ENCODE data around the gene CDCA3. TPM values are rescaled to one million over a fixed set of nuclear protein-coding genes. Genes with fewer than 3 reads are reported as not detected.

The CDCA3 gene
- total RNA-seq, 1 donor from 2014 or later: 5.2 TPM

- DNase-seq: no peak
- Mint-ChIP-seq H3K36me3 (ENCODE audit: unreplicated experiment) (peaks cover 10% of the 10 kb centered on the region), H3K9me3 (ENCODE audit: unreplicated experiment) (peaks cover 7% of the 10 kb centered on the region), H3K27ac (ENCODE audit: unreplicated experiment) (peak overlapping the region; percentile 96), H3K4me3 (ENCODE audit: unreplicated experiment) (peak overlapping the region; percentile 79), H3K4me1 (ENCODE audit: low read depth, unreplicated experiment) (peaks cover 23% of the 10 kb centered on the region), H3K27me3 (ENCODE audit: unreplicated experiment) (peaks cover 14% of the 10 kb centered on the region)
- no peak for TF ChIP-seq CTCF (IDR thresholded peaks at IDR 0.05; ENCODE audit: partially characterized antibody, unreplicated experiment)
Observed at GRCh38 chr12:6840330-6840729, 10.8 kb downstream of the CDCA3 start.

GRCh38 chr12:6839482-6840201 lies 11.4 kb downstream of the CDCA3 start:
- Mint-ChIP-seq H3K9me3 (ENCODE audit: unreplicated experiment) (peaks cover 12% of the 10 kb centered on the region), H3K27me3 (ENCODE audit: unreplicated experiment) (peaks cover 10% of the 10 kb centered on the region), H3K27ac (ENCODE audit: unreplicated experiment) (peak overlapping the region; percentile 96), H3K4me1 (ENCODE audit: low read depth, unreplicated experiment) (peaks cover 23% of the 10 kb centered on the region), H3K4me3 (ENCODE audit: unreplicated experiment) (peak overlapping the region; percentile 79), H3K36me3 (ENCODE audit: unreplicated experiment) (peaks cover 10% of the 10 kb centered on the region)
- TF ChIP-seq CTCF (IDR thresholded peaks at IDR 0.05; ENCODE audit: partially characterized antibody, unreplicated experiment): no peak
- peak; percentile 87 for DNase-seq

- Mint-ChIP-seq H3K9me3 (ENCODE audit: unreplicated experiment) (peaks cover 12% of the 10 kb centered on the region), H3K4me1 (ENCODE audit: low read depth, unreplicated experiment) (peaks cover 23% of the 10 kb centered on the region), H3K27me3 (ENCODE audit: unreplicated experiment) (peaks cover 9% of the 10 kb centered on the region), H3K36me3 (ENCODE audit: unreplicated experiment) (peaks cover 16% of the 10 kb centered on the region), H3K4me3 (ENCODE audit: unreplicated experiment) (peak overlapping the region; percentile 67), H3K27ac (ENCODE audit: unreplicated experiment) (peak overlapping the region; percentile 91)
- no peak for DNase-seq
- no peak for TF ChIP-seq CTCF (IDR thresholded peaks at IDR 0.05; ENCODE audit: partially characterized antibody, unreplicated experiment)
Observed at GRCh38 chr12:6838854-6839253, 12.2 kb downstream of the CDCA3 start.

GRCh38 chr12:6837370-6838060 lies 13.6 kb downstream of the CDCA3 start:
- no peak for TF ChIP-seq CTCF (IDR thresholded peaks at IDR 0.05; ENCODE audit: partially characterized antibody, unreplicated experiment)
- H3K4me1 Mint-ChIP-seq (ENCODE audit: low read depth, unreplicated experiment): peaks cover 21% of the 10 kb centered on the region
- no peak for DNase-seq
- H3K27ac Mint-ChIP-seq (ENCODE audit: unreplicated experiment): no peak overlapping the region
- H3K4me3 Mint-ChIP-seq (ENCODE audit: unreplicated experiment): no peak overlapping the region
- peaks cover 13% of the 10 kb centered on the region for H3K9me3 Mint-ChIP-seq (ENCODE audit: unreplicated experiment)
- H3K36me3 Mint-ChIP-seq (ENCODE audit: unreplicated experiment): peaks cover 17% of the 10 kb centered on the region
- H3K27me3 Mint-ChIP-seq (ENCODE audit: unreplicated experiment): peaks cover 8% of the 10 kb centered on the region

- DNase-seq: no peak
- Mint-ChIP-seq H3K9me3 (ENCODE audit: unreplicated experiment) (peaks cover 13% of the 10 kb centered on the region), H3K27ac (ENCODE audit: unreplicated experiment) (no peak overlapping the region), H3K36me3 (ENCODE audit: unreplicated experiment) (peaks cover 17% of the 10 kb centered on the region), H3K4me1 (ENCODE audit: low read depth, unreplicated experiment) (peaks cover 23% of the 10 kb centered on the region), H3K27me3 (ENCODE audit: unreplicated experiment) (peaks cover 8% of the 10 kb centered on the region), H3K4me3 (ENCODE audit: unreplicated experiment) (no peak overlapping the region)
- no peak for TF ChIP-seq CTCF (IDR thresholded peaks at IDR 0.05; ENCODE audit: partially characterized antibody, unreplicated experiment)
Observed at GRCh38 chr12:6836851-6837250, 14.2 kb downstream of the CDCA3 start.
